ENCODE data around the gene LGR6. TPM values are rescaled to one million over a fixed set of nuclear protein-coding genes. Genes with fewer than 3 reads are reported as not detected.

The LGR6 gene
- total RNA-seq, 1 donor from 2014 or later: 1.8 TPM

GRCh38 chr1:202223121-202223860 is 29.7 kb downstream of the LGR6 start:
- H3K4me1 Mint-ChIP-seq (ENCODE audit: low read depth): peaks cover 26% of the 10 kb centered on the region
- no peak overlapping the region for H3K4me3 Mint-ChIP-seq (ENCODE audit: unreplicated experiment)
- peak overlapping the region; percentile 78 for H3K27ac Mint-ChIP-seq (ENCODE audit: unreplicated experiment)
- TF ChIP-seq, protein P1, sequence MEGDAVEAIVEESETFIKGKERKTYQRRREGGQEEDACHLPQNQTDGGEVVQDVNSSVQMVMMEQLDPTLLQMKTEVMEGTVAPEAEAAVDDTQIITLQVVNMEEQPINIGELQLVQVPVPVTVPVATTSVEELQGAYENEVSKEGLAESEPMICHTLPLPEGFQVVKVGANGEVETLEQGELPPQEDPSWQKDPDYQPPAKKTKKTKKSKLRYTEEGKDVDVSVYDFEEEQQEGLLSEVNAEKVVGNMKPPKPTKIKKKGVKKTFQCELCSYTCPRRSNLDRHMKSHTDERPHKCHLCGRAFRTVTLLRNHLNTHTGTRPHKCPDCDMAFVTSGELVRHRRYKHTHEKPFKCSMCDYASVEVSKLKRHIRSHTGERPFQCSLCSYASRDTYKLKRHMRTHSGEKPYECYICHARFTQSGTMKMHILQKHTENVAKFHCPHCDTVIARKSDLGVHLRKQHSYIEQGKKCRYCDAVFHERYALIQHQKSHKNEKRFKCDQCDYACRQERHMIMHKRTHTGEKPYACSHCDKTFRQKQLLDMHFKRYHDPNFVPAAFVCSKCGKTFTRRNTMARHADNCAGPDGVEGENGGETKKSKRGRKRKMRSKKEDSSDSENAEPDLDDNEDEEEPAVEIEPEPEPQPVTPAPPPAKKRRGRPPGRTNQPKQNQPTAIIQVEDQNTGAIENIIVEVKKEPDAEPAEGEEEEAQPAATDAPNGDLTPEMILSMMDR (IDR thresholded peaks at IDR 0.05): no peak
- no peaks in the 10 kb centered on the region for H3K36me3 Mint-ChIP-seq (ENCODE audit: low read depth)
- no peaks in the 10 kb centered on the region for H3K9me3 Mint-ChIP-seq (ENCODE audit: low read depth)
- no peak for DNase-seq (ENCODE audit: low spot score)
- H3K27me3 Mint-ChIP-seq (ENCODE audit: low read depth): peaks cover 6% of the 10 kb centered on the region

GRCh38 chr1:202224453-202224852 is 30.9 kb downstream of the LGR6 start:
- no peak overlapping the region for H3K4me3 Mint-ChIP-seq (ENCODE audit: unreplicated experiment)
- no peaks in the 10 kb centered on the region for H3K36me3 Mint-ChIP-seq (ENCODE audit: low read depth)
- no peak overlapping the region for H3K27ac Mint-ChIP-seq (ENCODE audit: unreplicated experiment)
- DNase-seq (ENCODE audit: low spot score): no peak
- TF ChIP-seq, protein P1 (IDR thresholded peaks at IDR 0.05): no peak
- no peaks in the 10 kb centered on the region for H3K9me3 Mint-ChIP-seq (ENCODE audit: low read depth)
- H3K4me1 Mint-ChIP-seq (ENCODE audit: low read depth): peaks cover 22% of the 10 kb centered on the region
- H3K27me3 Mint-ChIP-seq (ENCODE audit: low read depth): peaks cover 6% of the 10 kb centered on the region

- H3K9me3 Mint-ChIP-seq (ENCODE audit: low read depth): no peaks in the 10 kb centered on the region
- no peak overlapping the region for H3K4me3 Mint-ChIP-seq (ENCODE audit: unreplicated experiment)
- DNase-seq (ENCODE audit: low spot score): no peak
- H3K36me3 Mint-ChIP-seq (ENCODE audit: low read depth): no peaks in the 10 kb centered on the region
- H3K27ac Mint-ChIP-seq (ENCODE audit: unreplicated experiment): no peak overlapping the region
- TF ChIP-seq, protein P1 (IDR thresholded peaks at IDR 0.05): no peak
- H3K27me3 Mint-ChIP-seq (ENCODE audit: low read depth): peaks cover 6% of the 10 kb centered on the region
- peaks cover 22% of the 10 kb centered on the region for H3K4me1 Mint-ChIP-seq (ENCODE audit: low read depth)
These were observed 31.5 kb downstream of the LGR6 start for GRCh38 chr1:202225131-202225530.

DNA sequence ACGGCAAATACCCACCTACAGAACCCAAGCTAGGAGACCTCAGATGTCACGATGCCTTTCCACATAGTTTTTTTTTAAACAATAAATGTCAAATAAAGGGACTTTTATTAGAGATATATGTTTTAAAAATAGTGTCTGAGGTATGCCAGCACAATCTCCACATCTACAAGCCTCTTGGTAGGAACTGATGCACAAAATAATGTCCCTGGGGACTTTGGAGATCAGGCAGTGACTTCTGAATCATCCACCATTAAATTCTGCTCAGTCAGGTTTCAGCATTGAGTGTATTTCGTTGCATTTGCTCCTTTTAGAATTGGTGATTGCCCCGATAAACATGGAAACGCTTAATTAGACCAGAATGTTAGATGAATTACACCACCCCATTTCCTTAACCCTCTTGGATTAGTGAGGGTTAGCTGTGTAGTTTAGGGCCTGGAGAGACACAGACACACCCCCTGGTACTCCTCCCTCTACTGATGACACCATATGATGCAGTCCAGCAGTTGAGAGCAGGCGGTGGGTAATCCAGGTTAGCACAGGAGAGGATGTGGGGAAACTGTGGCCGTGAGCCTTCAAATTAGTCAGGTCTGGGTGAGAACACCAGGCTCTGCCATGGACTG is 33.6 kb downstream of the LGR6 start:
- Mint-ChIP-seq H3K4me1 (ENCODE audit: low read depth) (peaks cover 13% of the 10 kb centered on the region), H3K36me3 (ENCODE audit: low read depth) (no peaks in the 10 kb centered on the region), H3K9me3 (ENCODE audit: low read depth) (no peaks in the 10 kb centered on the region), H3K27me3 (ENCODE audit: low read depth) (peaks cover 6% of the 10 kb centered on the region), H3K27ac (ENCODE audit: unreplicated experiment) (no peak overlapping the region), H3K4me3 (ENCODE audit: unreplicated experiment) (no peak overlapping the region)
- no peak for DNase-seq (ENCODE audit: low spot score)
- TF ChIP-seq, protein P1 (IDR thresholded peaks at IDR 0.05): no peak

DNA sequence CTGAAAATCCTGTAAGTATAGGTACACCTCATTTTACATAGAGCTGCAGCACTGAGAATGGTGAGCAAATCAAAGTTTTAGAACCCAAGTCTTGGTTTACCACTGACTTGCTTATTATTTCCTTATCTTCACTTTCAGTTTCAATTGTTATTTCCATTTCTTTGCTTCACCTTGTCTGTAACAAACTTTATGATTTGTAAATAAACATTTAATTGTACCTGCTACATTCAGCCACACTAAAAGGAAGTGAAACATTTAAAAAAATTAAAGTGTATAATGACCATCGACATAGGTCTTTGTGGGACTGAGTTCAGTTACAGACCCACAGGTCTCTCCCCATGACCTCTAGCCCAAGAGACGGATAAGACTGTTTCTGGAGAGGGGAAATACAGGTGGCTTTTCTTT is 34.4 kb downstream of the LGR6 start:
- no peaks in the 10 kb centered on the region for H3K36me3 Mint-ChIP-seq (ENCODE audit: low read depth)
- TF ChIP-seq, protein P1 (IDR thresholded peaks at IDR 0.05): no peak
- no peak overlapping the region for H3K4me3 Mint-ChIP-seq (ENCODE audit: unreplicated experiment)
- H3K27me3 Mint-ChIP-seq (ENCODE audit: low read depth): peaks cover 6% of the 10 kb centered on the region
- no peak for DNase-seq (ENCODE audit: low spot score)
- H3K27ac Mint-ChIP-seq (ENCODE audit: unreplicated experiment): no peak overlapping the region
- no peaks in the 10 kb centered on the region for H3K9me3 Mint-ChIP-seq (ENCODE audit: low read depth)
- H3K4me1 Mint-ChIP-seq (ENCODE audit: low read depth): peaks cover 6% of the 10 kb centered on the region
